Panc1 (cell line): ENCODE results near the gene NOP56.

Source experiments
- POLR2AphosphoS5 ChIP-seq: IDR thresholded peaks from 2 replicates; pipeline ENCODE4 v1.6.1; 2012; ENCODE audit warnings: mild to moderate bottlenecking, low read depth, low read length, moderate library complexity
- SIN3A ChIP-seq: IDR thresholded peaks from 2 replicates; pipeline ENCODE4 v1.6.1; 2012; ENCODE audit warnings: low read depth, mild to moderate bottlenecking, low read length, moderate library complexity, borderline replicate concordance; ENCODE audit not compliant: insufficient read depth
- TF ChIP-seq, protein P1 (sequence below): fragments of 450-650 bp; IDR thresholded peaks from 2 replicates; pipeline ENCODE4 v1.5.1; 2017; ENCODE audit warnings: mild to moderate bottlenecking

DNA sequence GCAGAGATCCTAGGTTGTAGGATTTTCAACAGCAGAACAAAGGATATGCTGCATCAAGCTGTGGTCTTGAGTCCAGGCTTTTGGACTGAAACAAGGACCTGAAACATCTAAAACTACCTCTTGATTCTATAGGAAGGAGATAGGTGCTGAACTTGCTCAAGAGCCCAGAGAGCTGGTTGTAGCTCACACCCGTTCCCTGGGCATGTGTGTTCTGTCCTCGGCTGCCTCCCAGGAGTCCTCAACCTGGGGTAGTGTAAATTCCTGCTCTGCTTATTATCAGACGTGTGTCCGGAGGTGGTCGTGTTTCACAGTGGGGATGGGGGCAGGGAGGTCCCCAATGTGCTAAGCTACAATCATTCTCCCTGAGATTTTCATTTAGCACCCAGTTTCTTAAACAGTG is 4.8 kb downstream of the NOP56 start:
- TF ChIP-seq, protein P1, sequence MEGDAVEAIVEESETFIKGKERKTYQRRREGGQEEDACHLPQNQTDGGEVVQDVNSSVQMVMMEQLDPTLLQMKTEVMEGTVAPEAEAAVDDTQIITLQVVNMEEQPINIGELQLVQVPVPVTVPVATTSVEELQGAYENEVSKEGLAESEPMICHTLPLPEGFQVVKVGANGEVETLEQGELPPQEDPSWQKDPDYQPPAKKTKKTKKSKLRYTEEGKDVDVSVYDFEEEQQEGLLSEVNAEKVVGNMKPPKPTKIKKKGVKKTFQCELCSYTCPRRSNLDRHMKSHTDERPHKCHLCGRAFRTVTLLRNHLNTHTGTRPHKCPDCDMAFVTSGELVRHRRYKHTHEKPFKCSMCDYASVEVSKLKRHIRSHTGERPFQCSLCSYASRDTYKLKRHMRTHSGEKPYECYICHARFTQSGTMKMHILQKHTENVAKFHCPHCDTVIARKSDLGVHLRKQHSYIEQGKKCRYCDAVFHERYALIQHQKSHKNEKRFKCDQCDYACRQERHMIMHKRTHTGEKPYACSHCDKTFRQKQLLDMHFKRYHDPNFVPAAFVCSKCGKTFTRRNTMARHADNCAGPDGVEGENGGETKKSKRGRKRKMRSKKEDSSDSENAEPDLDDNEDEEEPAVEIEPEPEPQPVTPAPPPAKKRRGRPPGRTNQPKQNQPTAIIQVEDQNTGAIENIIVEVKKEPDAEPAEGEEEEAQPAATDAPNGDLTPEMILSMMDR: no peak
- TF ChIP-seq SIN3A (no peak), POLR2AphosphoS5 (no peak; the same call in 1 of the 2 replicates)
